A549 (cell line): ENCODE data around the gene SLC39A13.

Source experiments
- BHLHE40 ChIP-seq: IDR thresholded peaks from 2 replicates; pipeline ENCODE4 v1.6.1; 2012; ENCODE audit warnings: low read depth, low read length, inconsistent platforms
- CTCF ChIP-seq: fragments of >200 bp; sonication (Bioruptor Twin); formaldehyde crosslinking; IDR thresholded peaks from 3 replicates; pipeline ENCODE4 v1.5.1; 2016
- EP300 ChIP-seq, 2 experiments: fragments of >200 bp; sonication (Bioruptor Twin); formaldehyde crosslinking; IDR thresholded peaks; 2 replicates in 1 of 2; 3 replicates in 1 of 2; pipeline ENCODE4 v1.6.1; 2016 to 2017
- MAX ChIP-seq: IDR thresholded peaks from 2 replicates; pipeline ENCODE4 v1.6.1; 2012
- MYC ChIP-seq: IDR thresholded peaks from 2 replicates; pipeline ENCODE4 v1.6.1; 2012; ENCODE audit warnings: mild to moderate bottlenecking, inconsistent platforms, low read length, improper control_type of control experiment, borderline replicate concordance
- NFE2L2 ChIP-seq: fragments of 150-350 bp; conservative IDR thresholded peaks from 2 replicates; pipeline ENCODE4 v1.6.1; 2014; ENCODE audit warnings: low read length
- NR3C1 ChIP-seq: fragments of >200 bp; sonication (Bioruptor Twin); formaldehyde crosslinking; IDR thresholded peaks from 3 replicates; pipeline ENCODE4 v1.6.1; 2017
- POLR2A ChIP-seq: IDR thresholded peaks from 2 replicates; pipeline ENCODE4 v1.6.1; 2012; ENCODE audit warnings: mild to moderate bottlenecking, low read length
- TP53 ChIP-seq: fragments of 250-450 bp; sonication (Bioruptor Pico); IDR thresholded peaks from 2 replicates; pipeline ENCODE4 v1.5.0; 2021; ENCODE audit warnings: mild to moderate bottlenecking, moderate library complexity

- TF ChIP-seq POLR2A (no peak), CTCF (no peak), NFE2L2 (no peak), TP53 (no peak), NR3C1 (no peak), MYC (no peak), BHLHE40 (no peak), MAX (no peak), EP300 (IDR thresholded peaks at IDR 0.05) (no peak)
Measured at GRCh38 chr11:47415091-47415854, 6.9 kb downstream of the SLC39A13 start.
